HEK293T (cell line): ENCODE measurements around the gene GJD3.

Experiments
- ARNT ChIP-seq: fragments of 450-650 bp; IDR thresholded peaks from 2 replicates; pipeline ENCODE4 v1.6.1; 2017; ENCODE audit warnings: mild to moderate bottlenecking
- BHLHE40 ChIP-seq: fragments of 450-650 bp; IDR thresholded peaks from 2 replicates; pipeline ENCODE4 v1.6.1; 2016; ENCODE audit warnings: mild to moderate bottlenecking, moderate library complexity, borderline replicate concordance
- LEF1 ChIP-seq: fragments of 450-650 bp; IDR thresholded peaks from 2 replicates; pipeline ENCODE4 v1.6.1; 2017; ENCODE audit warnings: mild to moderate bottlenecking, borderline replicate concordance
- SUZ12 ChIP-seq: fragments of 450-650 bp; IDR thresholded peaks from 2 replicates; pipeline ENCODE4 v1.6.1; 2016; ENCODE audit warnings: mild to moderate bottlenecking
- TARDBP ChIP-seq: fragments of 450-650 bp; IDR thresholded peaks from 2 replicates; pipeline ENCODE4 v1.6.1; 2016

DNA sequence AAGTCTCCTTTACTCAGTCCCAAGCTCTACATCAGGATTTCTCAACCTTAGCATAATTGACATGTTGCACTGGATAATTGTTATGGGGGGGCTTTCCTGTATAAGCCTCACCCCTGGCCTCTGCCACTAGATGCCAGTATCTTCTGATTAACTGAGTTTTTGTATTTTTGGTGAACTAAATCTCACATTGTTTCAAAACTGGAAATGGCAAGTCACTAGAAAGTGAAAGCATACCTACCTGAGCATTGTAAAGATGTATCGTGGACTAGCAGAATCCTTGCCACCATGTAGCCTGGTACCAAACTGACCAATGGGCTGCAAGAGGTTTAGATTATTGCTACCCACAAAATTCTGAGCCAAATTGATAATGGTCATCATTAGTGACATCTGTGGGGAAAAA, 38.1 kb upstream of the GJD3 start:
- TF ChIP-seq BHLHE40 = no peak
- no peak for TF ChIP-seq SUZ12
- no peak for TF ChIP-seq ARNT
- no peak for TF ChIP-seq TARDBP
- no peak for TF ChIP-seq LEF1
